IMR-90 (cell line): ENCODE results near the gene ATP1A3. TPM values are rescaled to one million over a fixed set of nuclear protein-coding genes. Genes with fewer than 3 reads are reported as not detected.

Experiments used
- ATAC-seq: fragments of 200-7000 bp; cut with Tn5 transposase; 2 replicates; pipeline ENCODE4 v1.9.1; 2020; ENCODE audit warnings: low read depth, mild to moderate bottlenecking, moderate library complexity
- BruUV-seq: library from RNA; stranded (reverse); fragments of 400-500 nt; replicated peaks from 2 replicates; lab custom pipeline; 2021; lab: Mats Ljungman, UMichigan
- CTCF ChIA-PET: fragments of 300-600 bp; formaldehyde crosslinking; extraction: SDS; loops from one replicate; lab custom pipeline; 2021; ENCODE audit warnings: antibody characterized with exemption; lab: Yijun Ruan, JAX
- POLR2A ChIA-PET: fragments of 300-600 bp; sonication (Branson Sonifier 250); formaldehyde crosslinking; loops from one replicate; lab custom pipeline; 2022; ENCODE audit warnings: antibody characterized with exemption; ENCODE audit not compliant: unreplicated experiment; lab: Charles Lee
- DNase-seq: peaks from one replicate; pipeline ENCODE4 v3.0.0; 2013
- H2AFZ ChIP-seq: replicated peaks from 2 replicates; pipeline ENCODE3; 2013; ENCODE audit warnings: low read length, mild to moderate bottlenecking; ENCODE audit not compliant: poor library complexity
- H2AK5ac ChIP-seq: 2 replicates; pipeline ENCODE4 v1.6.1; 2013; ENCODE audit warnings: low read depth, low read length, inconsistent platforms
- H2AK9ac ChIP-seq: replicated peaks from 2 replicates; pipeline ENCODE3; 2013; ENCODE audit warnings: mild to moderate bottlenecking, low read depth, low read length, moderate library complexity; ENCODE audit not compliant: poor library complexity
- H2BK120ac ChIP-seq: 2 replicates; pipeline ENCODE4 v1.6.1; 2013; ENCODE audit warnings: low read depth, low read length, inconsistent platforms
- H2BK15ac ChIP-seq: 3 replicates; pipeline ENCODE4 v1.6.1; 2013; ENCODE audit warnings: low read depth, low read length, inconsistent platforms
- H2BK20ac ChIP-seq: 2 replicates; pipeline ENCODE4 v1.6.1; 2013; ENCODE audit warnings: low read depth, mild to moderate bottlenecking, inconsistent platforms, low read length, moderate library complexity
- H2BK5ac ChIP-seq: 2 replicates; pipeline ENCODE4 v1.6.1; 2013; ENCODE audit warnings: mild to moderate bottlenecking, low read depth, low read length, inconsistent platforms; ENCODE audit not compliant: poor library complexity, severe bottlenecking
- H3K14ac ChIP-seq: replicated peaks from 2 replicates; pipeline ENCODE4 v1.6.1; 2013; ENCODE audit warnings: low read depth, low read length, inconsistent platforms
- H3K18ac ChIP-seq: 2 replicates; pipeline ENCODE4 v1.6.1; 2013; ENCODE audit warnings: low read depth, low read length, control low read depth
- H3K23ac ChIP-seq: 2 replicates; pipeline ENCODE4 v1.6.1; 2013; ENCODE audit warnings: low read depth, low read length, inconsistent platforms
- H3K27ac ChIP-seq: 2 replicates; pipeline ENCODE4 v1.5.1; 2013; ENCODE audit warnings: mild to moderate bottlenecking, control low read depth, low read length; ENCODE audit not compliant: insufficient read depth
- H3K27me3 ChIP-seq: 2 replicates; pipeline ENCODE4 v1.6.1; 2013; ENCODE audit warnings: low read length; ENCODE audit not compliant: control insufficient read depth, insufficient read depth
- H3K36me3 ChIP-seq: 2 replicates; pipeline ENCODE4 v1.6.1; 2013; ENCODE audit warnings: low read length, mixed read lengths; ENCODE audit not compliant: control insufficient read depth, insufficient read depth
- H3K4ac ChIP-seq: 2 replicates; pipeline ENCODE4 v1.6.1; 2013; ENCODE audit warnings: low read depth, low read length, inconsistent platforms
- H3K4me1 ChIP-seq: 2 replicates; pipeline ENCODE4 v1.6.1; 2013; ENCODE audit warnings: low read length, mixed read lengths; ENCODE audit not compliant: control insufficient read depth, insufficient read depth
- H3K4me2 ChIP-seq: 2 replicates; pipeline ENCODE4 v1.6.1; 2013; ENCODE audit warnings: low read depth, mild to moderate bottlenecking, control low read depth, low read length, moderate library complexity
- H3K4me3 ChIP-seq: 2 replicates; pipeline ENCODE4 v1.5.1; 2013; ENCODE audit warnings: low read depth, mild to moderate bottlenecking, control low read depth, low read length, moderate library complexity; ENCODE audit not compliant: insufficient read depth
- H3K56ac ChIP-seq: 2 replicates; pipeline ENCODE4 v1.6.1; 2013; ENCODE audit warnings: low read length, inconsistent platforms; ENCODE audit not compliant: insufficient read depth; ENCODE audit errors: extremely low read depth
- H3K79me1 ChIP-seq, 2 experiments: 2 replicates each; pipeline ENCODE4 v1.6.1; 2013; ENCODE audit warnings: low read length in 2 of 2, inconsistent platforms in 1 of 2, low read depth in 1 of 2
- H3K9ac ChIP-seq: 2 replicates; pipeline ENCODE4 v1.6.1; 2013; ENCODE audit warnings: low read depth, low read length, control low read depth
- H3K9me1 ChIP-seq: 2 replicates; pipeline ENCODE4 v1.6.1; 2013; ENCODE audit warnings: low read length, inconsistent platforms; ENCODE audit not compliant: insufficient read depth
- H3K9me3 ChIP-seq: 2 replicates; pipeline ENCODE4 v1.6.1; 2013; ENCODE audit warnings: low read length; ENCODE audit not compliant: control insufficient read depth, insufficient read depth
- H4K20me1 ChIP-seq: 2 replicates; pipeline ENCODE4 v1.6.1; 2013; ENCODE audit warnings: low read length, inconsistent platforms; ENCODE audit not compliant: insufficient read depth
- H4K5ac ChIP-seq: 2 replicates; pipeline ENCODE4 v1.6.1; 2013; ENCODE audit warnings: mild to moderate bottlenecking, low read depth, low read length, control low read depth
- H4K8ac ChIP-seq, 2 experiments: 2 replicates each; pipeline ENCODE4 v1.6.1; 2013; ENCODE audit warnings: low read depth in 2 of 2, low read length in 2 of 2, control low read depth in 1 of 2, inconsistent platforms in 1 of 2
- H4K91ac ChIP-seq: 2 replicates; pipeline ENCODE4 v1.6.1; 2013; ENCODE audit warnings: low read depth, low read length, inconsistent platforms; ENCODE audit not compliant: insufficient read depth
- BHLHE40 ChIP-seq: fragments of 150-350 bp; IDR thresholded peaks from 2 replicates; pipeline ENCODE4 v1.6.1; 2016; ENCODE audit warnings: mild to moderate bottlenecking, low read depth, low read length
- CHD1 ChIP-seq: IDR thresholded peaks from 2 replicates; pipeline ENCODE4 v1.6.1; 2012; ENCODE audit warnings: low read depth, low read length, improper control_type of control experiment
- FOS ChIP-seq: fragments of 150-350 bp; IDR thresholded peaks from 2 replicates; pipeline ENCODE4 v1.6.1; 2016; ENCODE audit warnings: low read depth, low read length
- MAFK ChIP-seq: IDR thresholded peaks from 2 replicates; pipeline ENCODE4 v1.6.1; 2012; ENCODE audit warnings: low read depth, low read length, improper control_type of control experiment
- MAZ ChIP-seq: IDR thresholded peaks from 2 replicates; pipeline ENCODE4 v1.6.1; 2012; ENCODE audit warnings: low read depth, mild to moderate bottlenecking, low read length, improper control_type of control experiment, moderate library complexity, borderline replicate concordance
- MXI1 ChIP-seq: IDR thresholded peaks from 2 replicates; pipeline ENCODE4 v1.6.1; 2012; ENCODE audit warnings: low read depth, mild to moderate bottlenecking, low read length, moderate library complexity, borderline replicate concordance
- NFE2L2 ChIP-seq: fragments of 150-350 bp; IDR thresholded peaks from 2 replicates; pipeline ENCODE4 v1.6.1; 2016; ENCODE audit warnings: low read depth, mild to moderate bottlenecking, low read length
- RAD21 ChIP-seq: IDR thresholded peaks from 2 replicates; pipeline ENCODE4 v1.6.1; 2012; ENCODE audit warnings: low read length, improper control_type of control experiment
- RCOR1 ChIP-seq: IDR thresholded peaks from 2 replicates; pipeline ENCODE4 v1.6.1; 2012; ENCODE audit warnings: mild to moderate bottlenecking, low read length, improper control_type of control experiment; ENCODE audit not compliant: insufficient replicate concordance
- RFX5 ChIP-seq: IDR thresholded peaks from 2 replicates; pipeline ENCODE4 v1.8.0; 2012; ENCODE audit warnings: low read depth, mild to moderate bottlenecking, low read length, moderate library complexity
- SMC3 ChIP-seq: fragments of 150-350 bp; IDR thresholded peaks from 2 replicates; pipeline ENCODE4 v1.6.1; 2016; ENCODE audit warnings: low read depth, mild to moderate bottlenecking, antibody characterized with exemption, low read length, moderate library complexity
- WGBS, 2 experiments: methylation state at CpG; one replicate each; pipeline versions ENCODE4 v1.1.5 to v1.1.7; 2013; ENCODE audit warnings: missing lambda C conversion rate in 2 of 2; ENCODE audit not compliant: insufficient read length in 1 of 2; ENCODE audit errors: extremely low coverage in 2 of 2; 5-methylcytosine and 5-hydroxymethylcytosine counted together
- dilution Hi-C: fragments of 300-500 bp; cut with HindIII; formaldehyde crosslinking; loops from one replicate; pipeline ENCODE4 v1.14.3; 2018; ENCODE audit warnings: low sequenced_read_pairs; ENCODE audit not compliant: unreplicated experiment
- in situ Hi-C: fragments of 300-500 bp; cut with MboI; formaldehyde crosslinking; loops from 3 replicates; pipeline ENCODE4 v1.14.3; 2019; ENCODE audit warnings: low sequenced_read_pairs, inconsistent platforms, mixed read lengths
- intact Hi-C: fragments of 100-400 bp; cut with micrococcal nuclease; formaldehyde crosslinking; loops from 2 replicates; pipeline ENCODE4 v1.10.0; 2022
- polyA plus RNA-seq, 3 experiments: library from polyadenylated mRNA; depleted of rRNA; stranded (reverse); fragments of >200 nt; gene quantifications; 2 replicates each; pipeline ENCODE4 v1.2.3, GENCODE V29; 2012; ENCODE audit warnings: low replicate concordance in 1 of 3
- total RNA-seq: library from RNA; depleted of rRNA; stranded (reverse); fragments of >200 nt; gene quantifications from 2 replicates; pipeline ENCODE4 v1.2.3, GENCODE V29; 2012
- TF ChIP-seq, protein P1 (sequence below): fragments of 150-350 bp; IDR thresholded peaks from 2 replicates; pipeline ENCODE4 v1.6.1; 2017; ENCODE audit warnings: mild to moderate bottlenecking, antibody characterized with exemption, low read length, low read depth
- TF ChIP-seq, protein P2 (sequence below): fragments of 150-350 bp; IDR thresholded peaks from 2 replicates; pipeline ENCODE4 v1.6.1; 2016; ENCODE audit warnings: low read depth, mild to moderate bottlenecking, low read length, moderate library complexity, borderline replicate concordance
- TF ChIP-seq, protein P3 (sequence below): conservative IDR thresholded peaks from 2 replicates; pipeline ENCODE4 v1.5.1; 2012; ENCODE audit warnings: mild to moderate bottlenecking, low read depth, low read length, improper control_type of control experiment

The ATP1A3 gene
- total and polyA plus RNA-seq, 2 of the 4 experiments (the other 2 are of a cell fraction): under 0.01 to 0.12 TPM

DNA sequence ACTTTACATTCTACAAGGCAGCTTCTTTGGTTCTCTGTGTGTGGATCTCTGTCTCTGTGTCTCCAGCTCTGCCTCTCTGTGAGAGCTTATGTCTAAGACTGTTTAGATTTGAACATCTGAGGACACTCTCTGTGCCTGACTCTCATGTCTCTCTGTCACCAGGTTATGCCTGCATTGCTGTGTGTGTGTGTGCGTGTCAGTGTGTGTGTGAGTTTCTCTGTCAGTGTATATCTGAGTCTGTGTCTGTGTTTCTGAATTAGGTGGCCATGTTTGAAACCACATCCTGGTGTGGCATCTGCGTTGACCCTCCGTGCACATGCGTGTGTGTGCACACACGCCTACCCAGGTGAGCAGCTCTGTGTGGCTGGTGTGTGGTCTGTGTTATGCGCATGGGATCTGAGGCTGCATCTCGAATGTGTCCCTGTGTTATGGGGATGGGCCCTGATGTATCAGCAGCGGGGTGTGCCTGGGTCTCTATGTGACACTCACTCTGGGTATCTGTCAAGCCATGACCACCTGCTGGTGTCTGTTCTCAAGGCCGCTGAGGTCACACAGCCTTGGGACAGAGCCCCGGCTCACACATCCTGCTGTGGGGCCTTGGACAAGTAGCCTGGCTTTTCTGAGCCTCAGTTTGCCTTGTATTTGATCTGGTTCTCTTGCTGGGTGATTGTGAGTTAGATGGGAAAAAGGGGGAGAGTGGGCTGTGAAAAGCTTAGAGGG lies 6.7 kb downstream of the ATP1A3 start:
- no peak overlapping the region for H3K4ac ChIP-seq
- H3K79me1 ChIP-seq: no peaks in the 10 kb centered on the region
- no peaks in the 10 kb centered on the region for H3K9me1 ChIP-seq
- ChIA-PET CTCF (no interaction called here), POLR2A (no interaction called here)
- no peak overlapping the region for H4K91ac ChIP-seq
- H2AK5ac ChIP-seq: no peak overlapping the region
- no peak overlapping the region for H2AFZ ChIP-seq
- no peak overlapping the region for H3K23ac ChIP-seq
- dilution Hi-C loops (no loop called here), in situ Hi-C loops (no loop called here), intact Hi-C loops (no loop called here)
- H3K4me2 ChIP-seq: no peak overlapping the region
- H3K18ac ChIP-seq: no peak overlapping the region
- no peak overlapping the region for H3K14ac ChIP-seq
- no peak overlapping the region for H2BK5ac ChIP-seq
- no peaks in the 10 kb centered on the region for H4K20me1 ChIP-seq
- no peak overlapping the region for H2AK9ac ChIP-seq
- no peak overlapping the region for H2BK120ac ChIP-seq
- H3K27me3 ChIP-seq: peaks cover 29% of the 10 kb centered on the region
- no peaks in the 10 kb centered on the region for H3K36me3 ChIP-seq
- no peak for ATAC-seq
- no peak overlapping the region for H4K5ac ChIP-seq
- TF ChIP-seq NFE2L2: no peak
- TF ChIP-seq FOS: no peak
- TF ChIP-seq MAFK: no peak
- TF ChIP-seq RFX5: no peak
- TF ChIP-seq MXI1: no peak
- TF ChIP-seq RAD21: no peak
- TF ChIP-seq, protein P1, sequence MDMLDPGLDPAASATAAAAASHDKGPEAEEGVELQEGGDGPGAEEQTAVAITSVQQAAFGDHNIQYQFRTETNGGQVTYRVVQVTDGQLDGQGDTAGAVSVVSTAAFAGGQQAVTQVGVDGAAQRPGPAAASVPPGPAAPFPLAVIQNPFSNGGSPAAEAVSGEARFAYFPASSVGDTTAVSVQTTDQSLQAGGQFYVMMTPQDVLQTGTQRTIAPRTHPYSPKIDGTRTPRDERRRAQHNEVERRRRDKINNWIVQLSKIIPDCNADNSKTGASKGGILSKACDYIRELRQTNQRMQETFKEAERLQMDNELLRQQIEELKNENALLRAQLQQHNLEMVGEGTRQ: no peak
- TF ChIP-seq, protein P2, sequence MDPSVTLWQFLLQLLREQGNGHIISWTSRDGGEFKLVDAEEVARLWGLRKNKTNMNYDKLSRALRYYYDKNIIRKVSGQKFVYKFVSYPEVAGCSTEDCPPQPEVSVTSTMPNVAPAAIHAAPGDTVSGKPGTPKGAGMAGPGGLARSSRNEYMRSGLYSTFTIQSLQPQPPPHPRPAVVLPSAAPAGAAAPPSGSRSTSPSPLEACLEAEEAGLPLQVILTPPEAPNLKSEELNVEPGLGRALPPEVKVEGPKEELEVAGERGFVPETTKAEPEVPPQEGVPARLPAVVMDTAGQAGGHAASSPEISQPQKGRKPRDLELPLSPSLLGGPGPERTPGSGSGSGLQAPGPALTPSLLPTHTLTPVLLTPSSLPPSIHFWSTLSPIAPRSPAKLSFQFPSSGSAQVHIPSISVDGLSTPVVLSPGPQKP: no peak
- TF ChIP-seq, protein P3, sequence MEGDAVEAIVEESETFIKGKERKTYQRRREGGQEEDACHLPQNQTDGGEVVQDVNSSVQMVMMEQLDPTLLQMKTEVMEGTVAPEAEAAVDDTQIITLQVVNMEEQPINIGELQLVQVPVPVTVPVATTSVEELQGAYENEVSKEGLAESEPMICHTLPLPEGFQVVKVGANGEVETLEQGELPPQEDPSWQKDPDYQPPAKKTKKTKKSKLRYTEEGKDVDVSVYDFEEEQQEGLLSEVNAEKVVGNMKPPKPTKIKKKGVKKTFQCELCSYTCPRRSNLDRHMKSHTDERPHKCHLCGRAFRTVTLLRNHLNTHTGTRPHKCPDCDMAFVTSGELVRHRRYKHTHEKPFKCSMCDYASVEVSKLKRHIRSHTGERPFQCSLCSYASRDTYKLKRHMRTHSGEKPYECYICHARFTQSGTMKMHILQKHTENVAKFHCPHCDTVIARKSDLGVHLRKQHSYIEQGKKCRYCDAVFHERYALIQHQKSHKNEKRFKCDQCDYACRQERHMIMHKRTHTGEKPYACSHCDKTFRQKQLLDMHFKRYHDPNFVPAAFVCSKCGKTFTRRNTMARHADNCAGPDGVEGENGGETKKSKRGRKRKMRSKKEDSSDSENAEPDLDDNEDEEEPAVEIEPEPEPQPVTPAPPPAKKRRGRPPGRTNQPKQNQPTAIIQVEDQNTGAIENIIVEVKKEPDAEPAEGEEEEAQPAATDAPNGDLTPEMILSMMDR: no peak
- TF ChIP-seq CHD1: no peak
- no peak for TF ChIP-seq MAZ
- no peak for TF ChIP-seq SMC3
- no peak for TF ChIP-seq BHLHE40
- no peak for TF ChIP-seq RCOR1
- WGBS, 2 experiments: 67% methylated on average over 7 of the region's 10 CpGs; no CpG with 5 or more reads in 1 of the 2 experiments
- H3K9me3 ChIP-seq: no peaks in the 10 kb centered on the region
- no TSS peak for BruUV-seq
- no peak overlapping the region for H3K9ac ChIP-seq
- no peak for DNase-seq
- no peak overlapping the region for H4K8ac ChIP-seq
- no peak overlapping the region for H3K4me3 ChIP-seq
- no peak overlapping the region for H2BK15ac ChIP-seq
- no peaks in the 10 kb centered on the region for H3K4me1 ChIP-seq
- H3K27ac ChIP-seq: no peak overlapping the region
- no peak overlapping the region for H3K56ac ChIP-seq
- H2BK20ac ChIP-seq: no peak overlapping the region
